ENCODE data around the gene ANKRD17.

ANKRD17 gene

DNA sequence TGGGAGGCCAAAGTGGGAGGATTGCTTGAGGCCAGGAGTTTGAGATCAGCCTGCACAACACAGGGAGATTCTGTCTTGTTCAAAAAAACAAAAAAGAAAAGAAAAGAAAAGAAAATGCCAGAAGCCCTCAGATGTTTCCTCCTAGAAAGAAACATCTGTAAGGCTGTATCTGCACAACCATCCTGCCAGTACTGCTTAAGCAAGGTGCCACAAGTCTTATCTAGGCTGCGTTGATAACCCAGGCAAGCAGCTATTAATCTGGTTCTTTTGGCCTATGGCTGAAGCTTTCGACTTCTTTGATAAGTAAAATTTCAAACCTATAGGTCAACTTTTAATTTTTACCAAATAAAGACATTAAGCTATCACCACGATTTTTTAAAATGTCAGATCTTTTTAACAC, 192.2 kb downstream of the ANKRD17 start:
- no peak for DNase-seq (ENCODE audit: low read depth in 2 of 3, low spot score in 1 of 3)

GRCh38 chr4:73064536-73064935, 194.1 kb downstream of the ANKRD17 start:
- DNase-seq (ENCODE audit: low read depth in 2 of 3, low spot score in 1 of 3) = no peak

- no peak for DNase-seq (ENCODE audit: low read depth in 2 of 3, low spot score in 1 of 3)
These were observed 203.2 kb downstream of the ANKRD17 start for GRCh38 chr4:73055241-73055897.

DNA sequence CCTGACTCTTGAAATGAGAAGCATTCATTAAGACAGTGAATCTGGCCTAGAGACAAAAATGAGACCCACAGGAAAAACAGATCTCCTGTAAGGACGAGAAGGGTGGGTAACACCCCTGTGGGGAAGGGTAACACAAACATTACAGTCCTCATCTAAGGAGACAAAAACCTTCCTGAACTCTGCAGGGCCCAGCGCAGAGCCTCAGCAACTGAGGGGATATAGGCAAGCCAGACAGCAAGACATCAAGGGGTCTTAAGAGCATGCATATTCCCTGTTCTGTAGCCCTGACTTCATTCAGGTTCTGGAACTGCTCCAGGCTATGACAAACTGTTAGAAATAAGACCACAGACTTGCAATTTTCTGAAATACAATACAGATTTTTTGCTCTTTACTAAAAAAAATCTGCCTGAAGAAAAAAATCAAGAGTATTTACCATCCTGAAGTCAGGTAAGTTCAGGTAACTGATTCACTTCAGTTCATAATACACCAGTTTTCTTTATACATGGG, 204.6 kb downstream of the ANKRD17 start:
- no peak for DNase-seq (ENCODE audit: low read depth in 2 of 3, low spot score in 1 of 3)

DNA sequence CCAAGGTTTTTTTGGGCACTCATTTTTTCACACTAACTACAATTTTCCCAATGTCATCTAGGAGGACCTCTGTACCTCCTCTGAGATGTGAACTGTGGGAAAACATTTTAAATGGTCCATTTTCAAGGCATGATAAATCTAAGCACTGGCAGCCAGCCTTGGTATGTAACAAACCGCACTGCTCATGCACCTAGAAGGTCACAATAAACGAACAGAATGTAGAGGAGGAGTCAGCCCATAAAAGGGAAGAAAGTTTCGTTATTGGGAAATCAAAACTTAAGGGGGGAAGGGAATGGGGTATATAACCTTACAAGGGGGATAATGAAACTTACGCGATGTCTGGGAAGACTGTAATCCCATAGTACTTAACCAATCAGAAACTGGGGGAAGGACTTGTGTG, 205.5 kb downstream of the ANKRD17 start:
- no peak for DNase-seq (ENCODE audit: low read depth in 2 of 3, low spot score in 1 of 3)

- no peak for DNase-seq (ENCODE audit: low read depth in 2 of 3, low spot score in 1 of 3)
These were observed 207.0 kb downstream of the ANKRD17 start for GRCh38 chr4:73051625-73052024.

GRCh38 chr4:73045879-73046278, 212.7 kb downstream of the ANKRD17 start:
- no peak for DNase-seq (ENCODE audit: low read depth in 2 of 3, low spot score in 1 of 3)

DNA sequence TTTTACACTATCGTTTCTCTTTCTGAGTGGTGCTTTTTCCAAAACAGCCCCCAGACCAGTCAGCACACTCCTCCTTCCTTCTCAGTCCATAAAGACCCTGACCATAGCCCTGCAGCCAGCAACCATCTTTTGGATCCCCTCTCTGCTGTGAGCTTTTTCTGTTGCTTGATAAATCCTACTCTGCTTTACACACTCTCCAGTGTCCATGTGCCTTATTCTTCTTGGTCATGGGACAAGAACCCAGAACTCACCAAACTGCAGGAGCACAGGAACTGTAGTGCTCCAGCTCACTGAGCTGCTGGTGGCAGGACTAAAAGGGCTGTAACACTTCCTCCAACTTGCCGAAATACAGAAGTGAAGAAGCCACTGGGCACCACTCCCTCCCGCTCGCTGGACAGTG, 221.5 kb downstream of the ANKRD17 start:
- no peak for DNase-seq (ENCODE audit: low read depth in 2 of 3, low spot score in 1 of 3)

GRCh38 chr4:73036123-73036522, 222.5 kb downstream of the ANKRD17 start:
- no peak for DNase-seq (ENCODE audit: low read depth in 2 of 3, low spot score in 1 of 3)

GRCh38 chr4:73034896-73035295, 223.7 kb downstream of the ANKRD17 start:
- DNase-seq (ENCODE audit: low read depth in 2 of 3, low spot score in 1 of 3) = no peak

GRCh38 chr4:73028621-73029020, 230.0 kb downstream of the ANKRD17 start:
- DNase-seq (ENCODE audit: low read depth in 2 of 3, low spot score in 1 of 3) = no peak
